Measurements from ENCODE around the gene NEK6.

NEK6 gene

DNA sequence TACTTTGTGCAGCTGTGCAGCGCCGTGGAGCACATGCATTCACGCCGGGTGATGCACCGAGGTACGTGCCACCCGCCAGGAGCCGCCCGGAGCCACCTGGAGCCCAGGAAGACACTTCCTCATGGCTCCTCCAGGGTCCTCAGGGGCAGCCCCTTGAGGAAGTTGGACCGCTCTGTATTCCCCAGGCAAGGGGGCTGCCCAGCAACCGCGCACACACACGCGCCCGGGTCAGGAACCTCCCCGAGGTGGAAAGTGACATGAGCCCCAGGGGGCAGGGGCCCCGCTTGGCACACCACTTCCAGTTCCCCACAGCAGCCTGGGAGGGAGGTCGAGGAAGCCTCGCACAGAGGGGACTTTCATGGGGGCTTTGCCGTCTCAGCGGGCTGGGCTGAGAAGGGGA, 68.6 kb downstream of the NEK6 start:
- DNase-seq (ENCODE audit: extremely low read depth, low read depth), result no peak
- TF ChIP-seq, protein P1, sequence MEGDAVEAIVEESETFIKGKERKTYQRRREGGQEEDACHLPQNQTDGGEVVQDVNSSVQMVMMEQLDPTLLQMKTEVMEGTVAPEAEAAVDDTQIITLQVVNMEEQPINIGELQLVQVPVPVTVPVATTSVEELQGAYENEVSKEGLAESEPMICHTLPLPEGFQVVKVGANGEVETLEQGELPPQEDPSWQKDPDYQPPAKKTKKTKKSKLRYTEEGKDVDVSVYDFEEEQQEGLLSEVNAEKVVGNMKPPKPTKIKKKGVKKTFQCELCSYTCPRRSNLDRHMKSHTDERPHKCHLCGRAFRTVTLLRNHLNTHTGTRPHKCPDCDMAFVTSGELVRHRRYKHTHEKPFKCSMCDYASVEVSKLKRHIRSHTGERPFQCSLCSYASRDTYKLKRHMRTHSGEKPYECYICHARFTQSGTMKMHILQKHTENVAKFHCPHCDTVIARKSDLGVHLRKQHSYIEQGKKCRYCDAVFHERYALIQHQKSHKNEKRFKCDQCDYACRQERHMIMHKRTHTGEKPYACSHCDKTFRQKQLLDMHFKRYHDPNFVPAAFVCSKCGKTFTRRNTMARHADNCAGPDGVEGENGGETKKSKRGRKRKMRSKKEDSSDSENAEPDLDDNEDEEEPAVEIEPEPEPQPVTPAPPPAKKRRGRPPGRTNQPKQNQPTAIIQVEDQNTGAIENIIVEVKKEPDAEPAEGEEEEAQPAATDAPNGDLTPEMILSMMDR (IDR thresholded peaks at IDR 0.05; ENCODE audit: low read depth, low read length), result no peak

DNA sequence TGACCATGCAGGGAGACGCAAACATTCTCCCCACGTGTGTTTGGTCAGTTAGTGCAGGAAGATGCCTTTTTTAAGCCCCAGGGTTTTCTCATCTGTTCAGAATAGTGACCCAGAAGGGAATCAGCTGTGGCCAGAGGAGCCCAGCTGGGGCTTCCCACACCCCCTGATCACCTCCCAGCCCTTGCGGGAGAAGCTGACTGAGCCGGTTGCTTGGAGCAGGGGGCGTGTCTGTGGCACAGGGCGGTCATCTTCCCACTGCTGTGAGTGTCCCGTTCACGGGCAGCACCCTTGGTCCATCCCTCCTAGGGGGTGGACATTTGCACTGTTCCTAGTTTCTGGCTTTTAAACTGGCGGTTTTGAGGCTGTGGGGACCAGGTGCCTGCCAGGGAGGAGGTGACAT, 69.7 kb downstream of the NEK6 start:
- TF ChIP-seq, protein P1 (IDR thresholded peaks at IDR 0.05; ENCODE audit: low read depth, low read length), result no peak

DNA sequence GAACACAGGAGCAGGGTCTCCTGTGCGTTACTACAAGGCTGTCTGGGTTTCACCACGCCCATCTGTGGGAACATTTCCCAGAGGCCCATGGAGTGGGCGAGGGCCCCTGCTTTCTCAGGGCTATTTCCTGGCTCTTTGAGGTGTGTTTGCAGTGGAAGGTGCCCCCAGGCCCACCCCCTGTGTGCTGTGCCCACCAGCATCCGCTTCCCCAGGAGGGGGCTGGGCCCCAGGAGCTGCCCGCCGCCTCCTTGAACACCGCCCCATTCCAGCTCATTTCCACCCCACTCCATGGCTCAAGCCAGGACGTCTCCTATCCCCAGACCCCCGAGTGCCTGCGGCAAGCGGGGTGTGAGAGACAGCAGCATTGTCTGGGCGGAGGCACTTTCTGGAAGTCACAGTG, 70.5 kb downstream of the NEK6 start:
- DNase-seq (ENCODE audit: extremely low read depth, low read depth), result no peak
- TF ChIP-seq, protein P1 (IDR thresholded peaks at IDR 0.05; ENCODE audit: low read depth, low read length), result no peak

More for the DNA sequence above, 69.7 kb downstream of the NEK6 start:
- no peak for DNase-seq (ENCODE audit: extremely low read depth, low read depth)

DNA sequence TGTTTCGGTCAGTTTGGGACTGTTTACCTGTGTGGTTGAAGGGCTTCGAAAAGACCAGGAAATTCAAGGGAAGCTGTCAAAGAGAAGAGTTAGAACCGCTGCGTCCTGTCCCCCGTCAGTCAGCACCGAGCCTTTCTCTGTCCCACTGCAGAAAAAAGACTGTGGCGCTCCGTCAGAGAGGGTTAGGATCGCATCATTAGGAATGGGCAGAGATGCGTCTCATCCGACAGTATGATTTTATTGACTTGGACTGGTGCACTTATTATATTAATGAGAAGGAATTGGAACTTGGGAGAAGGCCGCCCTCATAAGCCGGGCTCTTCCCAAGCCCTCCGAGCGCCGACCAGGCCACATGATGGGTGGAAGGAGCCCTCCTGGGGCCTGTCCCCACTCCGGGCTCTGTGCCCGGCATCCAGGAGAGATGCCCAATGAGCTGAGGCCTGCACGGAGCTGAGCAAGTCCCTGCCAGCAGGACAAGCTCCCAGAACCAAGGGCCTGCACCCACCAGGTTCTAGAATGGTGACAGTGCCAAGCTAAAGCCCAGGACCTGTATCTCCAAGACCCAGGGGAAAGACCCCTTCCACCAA, 71.5 kb downstream of the NEK6 start:
- no peak for DNase-seq (ENCODE audit: extremely low read depth, low read depth)
- TF ChIP-seq, protein P1 (IDR thresholded peaks at IDR 0.05; ENCODE audit: low read depth, low read length), result no peak

DNA sequence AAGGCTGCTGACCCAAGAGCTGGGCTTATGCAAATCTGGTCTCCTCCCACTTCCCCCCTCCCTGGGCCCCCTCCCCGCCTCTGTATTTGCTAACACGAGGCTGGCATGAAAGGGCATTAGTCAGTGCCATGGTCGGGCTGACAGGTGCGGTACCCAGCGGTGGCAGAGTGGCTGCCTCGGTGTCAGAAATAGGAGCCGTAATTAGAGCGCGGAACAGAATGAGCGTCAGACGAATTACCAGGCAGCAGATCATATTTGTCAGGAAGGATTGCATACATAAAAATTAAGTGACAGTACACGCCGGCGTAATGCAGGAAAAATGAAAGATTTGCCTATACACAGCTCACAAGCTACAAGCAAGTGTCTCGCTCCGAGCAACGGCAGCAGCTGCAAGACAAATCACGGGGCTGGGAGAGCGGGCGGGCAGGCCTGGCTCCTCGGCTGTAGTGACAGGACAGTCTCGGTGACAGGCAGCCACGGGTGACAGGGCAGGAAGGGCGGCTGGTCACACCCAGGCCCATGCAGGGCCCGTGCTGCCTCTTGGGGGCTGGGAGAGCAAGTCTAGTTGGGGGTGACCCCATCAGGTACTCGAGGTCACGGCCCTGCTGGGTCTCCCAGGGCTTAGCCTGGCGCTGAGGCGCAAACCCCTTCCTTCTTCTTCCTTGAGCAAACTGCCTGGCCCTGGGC, 72.4 kb downstream of the NEK6 start:
- DNase-seq (ENCODE audit: extremely low read depth, low read depth), result no peak
- TF ChIP-seq, protein P1 (IDR thresholded peaks at IDR 0.05; ENCODE audit: low read depth, low read length), result no peak

DNA sequence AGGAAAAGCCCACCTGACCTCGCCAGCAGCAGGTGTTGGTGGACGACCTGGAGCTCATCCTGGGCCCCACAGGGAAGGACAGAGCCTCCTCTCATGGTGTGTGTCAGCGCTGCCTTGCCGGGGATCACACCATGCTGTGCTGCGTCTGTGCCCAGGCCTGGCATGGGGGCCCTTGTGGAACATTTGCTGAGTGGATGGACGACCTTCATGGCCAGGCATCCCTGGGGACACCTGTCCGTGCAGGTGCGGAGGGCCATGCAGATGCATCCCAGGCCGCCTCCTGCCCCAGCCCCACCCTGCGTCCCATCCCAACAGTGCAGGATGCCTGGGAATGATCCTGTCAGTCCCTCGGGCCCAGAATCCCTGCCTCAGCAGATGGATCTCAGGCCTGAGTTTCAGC, 73.8 kb downstream of the NEK6 start:
- DNase-seq (ENCODE audit: extremely low read depth, low read depth), result no peak
- TF ChIP-seq, protein P1 (IDR thresholded peaks at IDR 0.05; ENCODE audit: low read depth, low read length), result no peak

DNA sequence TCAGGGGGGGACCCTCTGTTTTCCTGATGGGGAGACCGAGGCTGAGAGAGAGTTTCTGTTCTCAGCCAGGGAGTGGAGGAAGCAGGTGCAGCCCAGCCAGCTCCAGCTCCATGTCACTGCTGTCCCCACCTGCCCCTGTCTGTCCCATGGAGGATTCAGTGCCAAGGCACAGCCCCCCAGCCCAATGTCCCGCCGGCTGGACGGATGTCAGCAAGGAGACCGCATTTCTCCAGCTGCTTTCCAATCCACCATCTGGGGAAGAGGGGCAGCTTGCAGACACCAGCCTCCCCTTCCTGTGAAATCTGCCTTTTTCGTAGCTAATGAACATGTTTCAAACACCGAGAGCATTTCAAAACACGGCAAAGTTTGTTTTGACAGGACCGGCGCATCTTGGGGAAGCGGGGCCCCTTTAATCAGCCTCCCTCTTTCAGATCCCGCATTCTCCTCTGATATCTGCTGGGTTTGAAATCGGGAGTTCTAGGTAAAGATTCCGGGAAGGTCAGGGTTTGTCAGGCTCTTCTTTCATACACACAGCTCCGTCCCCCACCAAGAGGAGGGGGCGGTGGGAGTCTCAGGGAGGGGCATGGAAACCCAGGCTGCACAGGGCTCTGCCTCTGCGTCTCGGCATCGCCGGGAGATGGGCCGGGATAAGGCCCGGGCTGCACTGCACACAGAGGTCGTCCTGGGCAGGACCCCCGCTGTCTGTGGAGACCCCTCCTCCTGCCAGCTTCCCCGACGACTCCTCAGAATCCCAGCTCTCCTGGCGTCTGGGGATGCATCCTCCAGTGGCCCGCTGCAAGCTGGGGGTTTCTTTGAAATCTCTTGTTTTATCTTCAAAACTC, 74.8 kb downstream of the NEK6 start:
- TF ChIP-seq, protein P1 (IDR thresholded peaks at IDR 0.05; ENCODE audit: low read depth, low read length), result no peak
- no peak for DNase-seq (ENCODE audit: extremely low read depth, low read depth)
